ENCODE data around the gene KDM6A.
"Not testable (repeated sequence)": the region's sequence is repeated elsewhere in the genome, so short reads cannot be mapped to it uniquely, and the experiment has no call there.

The KDM6A gene

GRCh38 chrX:44890247-44890646 lies 17.3 kb downstream of the KDM6A start:
- DNase-seq = no peak

DNA sequence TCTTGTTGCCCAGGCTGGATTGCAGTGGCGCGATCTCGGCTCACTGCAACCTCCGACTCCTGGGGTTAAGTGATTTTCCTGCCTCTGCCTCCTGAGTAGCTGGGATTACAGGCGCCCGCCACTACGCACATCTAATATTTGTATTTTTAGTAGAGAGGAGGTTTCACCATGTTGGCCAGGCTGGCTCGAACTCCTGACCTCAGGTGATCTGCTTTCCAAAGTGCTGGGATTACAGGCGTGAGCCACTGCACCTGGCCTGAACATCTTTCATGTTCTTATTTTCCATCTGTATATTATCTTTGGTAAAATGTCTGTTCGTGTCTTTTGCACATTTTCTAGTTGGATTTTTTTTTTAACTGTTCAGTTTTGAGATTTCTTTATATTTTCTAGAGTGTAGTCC lies 17.7 kb downstream of the KDM6A start:
- DNase-seq = not testable (repeated sequence)

DNA sequence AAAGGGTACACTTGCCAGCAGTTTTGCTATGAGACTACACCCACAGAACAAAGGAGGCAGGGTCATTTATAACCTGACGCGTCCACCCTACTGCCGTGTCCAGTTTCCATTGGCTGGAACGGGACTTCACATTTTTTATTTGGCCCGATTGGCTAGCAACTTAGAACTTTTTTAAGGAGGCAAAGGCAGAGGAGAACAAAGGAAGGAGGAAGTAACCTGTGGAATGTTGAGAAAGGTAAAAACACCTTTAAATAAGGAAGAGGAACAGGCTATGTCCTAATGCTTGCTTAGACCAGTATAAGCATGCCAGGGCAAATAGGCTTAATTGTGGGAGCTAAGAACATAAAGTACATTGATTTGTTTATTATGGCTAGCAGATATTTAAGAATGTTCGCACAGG lies 18.7 kb downstream of the KDM6A start:
- no peak for DNase-seq

GRCh38 chrX:44896876-44897186 lies 23.8 kb downstream of the KDM6A start:
- DNase-seq = no peak

DNA sequence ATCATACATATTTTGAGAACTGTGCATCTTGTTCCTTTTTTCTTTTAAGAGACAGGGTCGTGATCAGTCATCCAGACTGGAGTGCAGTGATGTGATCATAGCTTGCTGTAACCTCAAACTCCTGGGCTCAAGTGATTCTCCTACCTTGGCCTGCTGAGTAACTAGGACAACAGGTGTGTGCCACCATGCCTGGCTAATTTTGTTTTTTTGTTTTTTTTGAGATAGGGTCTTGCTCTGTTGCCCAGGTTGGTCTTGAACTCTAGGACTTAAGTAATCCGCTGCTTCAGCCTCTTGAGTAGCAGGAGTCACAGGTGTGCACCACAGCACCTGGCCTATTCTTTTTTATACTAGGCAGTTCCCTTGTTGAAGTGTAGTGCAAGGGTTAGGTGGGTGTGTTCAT lies 24.6 kb downstream of the KDM6A start:
- no peak for DNase-seq

DNA sequence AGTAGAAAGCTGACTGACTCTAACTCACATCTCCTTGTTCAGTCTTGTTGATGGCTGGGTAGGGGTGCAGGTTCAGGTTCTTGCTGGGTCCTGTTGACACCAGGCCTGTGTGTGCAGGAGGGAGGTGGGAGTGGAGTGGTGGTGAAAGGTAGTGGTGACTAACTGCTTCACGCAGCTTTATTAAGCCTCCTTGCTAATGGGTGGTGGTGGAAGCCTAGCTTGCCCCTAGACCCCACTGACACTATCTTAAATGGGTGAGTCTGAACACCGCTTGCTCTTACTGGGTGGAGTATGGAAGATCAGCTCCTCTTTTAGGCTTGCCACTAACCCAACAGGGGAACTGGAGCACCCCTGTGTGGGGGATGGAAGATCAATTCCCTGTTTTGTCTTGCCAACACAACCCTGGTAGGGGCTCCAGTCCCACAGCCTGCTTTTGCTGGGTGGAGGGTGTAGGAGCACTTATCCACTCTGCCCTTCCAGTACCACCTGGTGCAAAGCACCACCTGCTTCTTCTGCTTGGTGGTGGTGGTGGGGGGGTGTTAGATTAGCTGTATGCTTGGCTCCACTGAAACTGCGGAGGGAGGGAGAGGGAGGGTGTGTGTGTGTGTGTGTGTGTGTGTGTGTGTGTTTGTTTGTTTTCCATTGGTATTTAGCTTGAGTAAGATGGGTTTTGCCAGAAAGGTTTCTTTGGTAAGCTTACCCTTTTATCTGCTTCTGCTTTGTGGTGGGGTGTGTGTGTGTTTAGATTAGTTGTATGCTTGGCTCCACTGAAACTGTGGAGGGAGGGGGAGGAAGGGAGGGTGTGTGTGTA lies 25.6 kb downstream of the KDM6A start:
- DNase-seq = no peak

- DNase-seq = no peak
Measured at GRCh38 chrX:44899946-44900345, 27.0 kb downstream of the KDM6A start.

DNA sequence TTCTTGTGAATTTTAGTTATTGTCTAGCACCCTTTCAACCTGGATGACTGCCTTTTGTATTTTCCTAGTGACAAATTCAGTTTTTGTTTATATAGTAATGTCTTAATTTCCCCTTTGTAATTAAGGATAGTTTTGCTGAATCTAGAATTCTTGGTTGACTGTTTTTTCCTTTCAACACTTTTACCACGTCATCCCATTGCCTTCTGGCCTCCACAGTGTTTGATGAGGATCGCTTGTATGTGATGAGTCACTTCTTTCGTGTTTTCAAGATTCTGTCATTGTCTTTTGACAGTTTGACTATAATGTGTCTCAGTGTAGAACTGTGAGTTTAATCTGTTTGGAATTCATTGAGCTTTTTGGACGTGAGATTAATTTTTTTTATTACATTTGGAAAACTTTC lies 30.1 kb downstream of the KDM6A start:
- no peak for DNase-seq

GRCh38 chrX:44903830-44904530 lies 31.0 kb downstream of the KDM6A start:
- no peak for DNase-seq

- DNase-seq = no peak
Measured at GRCh38 chrX:44904542-44905115, 31.6 kb downstream of the KDM6A start.

GRCh38 chrX:44906041-44906440 lies 33.1 kb downstream of the KDM6A start:
- no peak for DNase-seq

- no peak for DNase-seq
Measured at GRCh38 chrX:44906542-44906941, 33.6 kb downstream of the KDM6A start.

DNA sequence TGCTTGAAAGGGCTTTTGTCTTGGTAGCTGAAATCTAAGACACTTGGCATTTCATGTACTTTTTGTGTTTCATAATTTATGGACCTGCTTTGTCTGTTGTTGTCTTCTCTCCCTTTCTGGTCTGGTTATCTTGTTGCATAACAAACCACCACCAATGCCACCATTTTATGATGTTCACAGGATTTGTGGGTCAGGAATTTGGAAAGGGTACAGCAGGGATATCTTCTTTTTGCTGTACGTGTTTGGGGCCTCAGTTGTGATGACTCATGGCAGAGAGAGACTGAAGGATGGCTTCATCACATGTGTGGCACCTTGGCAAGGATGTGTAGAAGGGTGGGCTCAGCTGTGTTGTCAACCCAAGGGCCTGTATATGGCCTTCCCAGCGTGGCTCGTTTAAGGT lies 35.2 kb downstream of the KDM6A start:
- DNase-seq = no peak

DNA sequence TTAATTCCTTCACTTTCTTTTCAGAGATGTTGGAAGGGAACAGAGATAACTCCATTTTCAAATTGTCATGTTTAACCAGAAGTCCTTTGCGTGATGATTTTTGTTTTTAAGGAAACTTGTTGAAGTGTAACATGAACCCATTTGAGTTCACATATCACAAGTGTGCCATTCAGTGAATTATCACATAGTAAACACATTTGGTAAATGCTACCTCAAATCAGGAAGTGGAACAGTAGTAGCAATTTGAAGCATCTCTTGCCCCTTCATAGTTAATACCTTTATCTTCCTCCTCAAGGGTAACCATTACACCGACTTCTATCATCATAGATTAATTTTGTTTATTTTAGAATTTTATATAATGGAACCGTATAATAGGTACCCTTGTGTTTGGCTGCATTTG lies 35.8 kb downstream of the KDM6A start:
- no peak for DNase-seq

DNA sequence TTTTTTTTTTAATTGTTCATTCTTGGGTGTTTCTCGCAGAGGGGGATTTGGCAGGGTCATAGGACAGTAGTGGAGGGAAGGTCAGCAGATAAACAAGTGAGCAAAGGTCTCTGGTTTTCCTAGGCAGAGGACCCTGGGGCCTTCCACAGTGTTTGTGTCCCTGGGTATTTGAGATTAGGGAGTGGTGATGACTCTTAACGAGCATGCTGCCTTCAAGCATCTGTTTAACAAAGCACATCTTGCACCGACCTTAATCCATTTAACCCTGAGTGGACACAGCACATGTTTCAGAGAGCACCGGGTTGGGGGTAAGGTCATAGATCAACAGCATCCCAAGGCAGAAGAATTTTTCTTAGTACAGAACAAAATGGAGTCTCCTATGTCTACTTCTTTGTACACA lies 37.5 kb downstream of the KDM6A start:
- DNase-seq = not testable (repeated sequence)

DNA sequence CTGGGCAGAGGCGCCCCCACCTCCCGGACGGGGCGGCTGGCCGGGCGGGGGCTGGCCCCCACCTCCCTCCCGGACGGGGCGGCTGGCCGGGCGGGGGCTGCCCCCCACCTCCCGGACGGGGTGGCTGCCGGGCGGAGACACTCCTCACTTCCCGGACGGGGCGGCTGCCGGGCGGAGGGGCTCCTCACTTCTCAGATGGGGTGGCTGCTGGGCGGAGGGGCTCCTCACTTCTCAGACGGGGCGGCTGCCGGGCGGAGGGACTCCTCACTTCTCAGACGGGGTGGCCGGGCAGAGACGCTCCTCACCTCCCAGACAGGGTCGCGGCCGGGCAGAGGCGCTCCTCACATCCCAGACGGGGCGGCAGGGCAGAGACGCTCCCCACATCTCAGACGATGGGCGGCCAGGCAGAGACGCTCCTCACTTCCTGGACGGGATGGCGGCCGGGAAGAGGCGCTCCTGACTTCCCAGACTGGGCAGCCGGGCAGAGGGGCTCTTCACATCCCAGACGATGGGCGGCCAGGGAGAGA lies 38.1 kb downstream of the KDM6A start:
- not testable (repeated sequence) for DNase-seq

DNA sequence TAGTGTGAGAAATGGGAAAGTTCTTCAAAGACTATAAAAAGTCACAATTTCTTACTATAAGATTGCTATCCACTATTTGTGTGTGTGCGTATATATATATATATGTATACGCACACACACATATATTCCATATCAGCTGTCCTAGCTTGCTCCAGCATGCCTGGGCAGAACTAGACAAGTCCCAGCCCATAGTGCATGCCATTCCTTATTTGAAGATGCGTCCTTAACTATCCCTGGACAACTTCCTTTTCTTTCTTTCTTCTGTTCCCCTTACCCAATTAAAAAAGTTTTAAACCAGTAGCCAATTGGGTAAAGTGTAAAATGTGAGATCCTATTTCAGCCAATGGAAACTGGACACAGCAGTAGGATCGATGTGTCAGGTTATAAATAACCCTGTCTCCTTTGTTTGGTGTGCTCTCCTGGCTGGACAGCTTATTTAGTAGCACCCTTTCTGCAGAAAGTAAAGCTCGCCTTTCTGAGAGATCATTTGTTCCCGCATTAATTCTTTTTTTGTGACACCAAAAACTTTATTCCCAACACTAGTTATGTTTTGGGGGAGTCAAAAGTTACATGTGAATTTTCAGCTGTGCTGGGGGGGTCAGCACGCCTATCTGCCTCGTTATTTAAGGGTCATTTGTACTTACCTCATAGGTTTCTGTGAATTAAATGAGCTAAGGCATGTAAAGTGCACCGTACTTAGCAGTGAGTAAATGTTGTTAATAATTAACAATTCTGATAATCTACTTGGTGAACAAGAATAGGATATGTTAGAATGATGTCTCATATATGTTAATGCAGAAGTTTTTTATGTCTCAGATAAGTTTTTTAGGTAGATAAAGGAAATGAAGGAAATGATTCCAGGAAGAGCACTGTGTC lies 40.9 kb downstream of the KDM6A start:
- no peak for DNase-seq

- no peak for DNase-seq
Measured at GRCh38 chrX:44914532-44915198, 41.7 kb downstream of the KDM6A start.

GRCh38 chrX:44915361-44915868 lies 42.4 kb downstream of the KDM6A start:
- DNase-seq = no peak

- DNase-seq = no peak
Measured at GRCh38 chrX:44918722-44919121, 45.7 kb downstream of the KDM6A start.

GRCh38 chrX:44922980-44923379 lies 50.0 kb downstream of the KDM6A start:
- DNase-seq = no peak

DNA sequence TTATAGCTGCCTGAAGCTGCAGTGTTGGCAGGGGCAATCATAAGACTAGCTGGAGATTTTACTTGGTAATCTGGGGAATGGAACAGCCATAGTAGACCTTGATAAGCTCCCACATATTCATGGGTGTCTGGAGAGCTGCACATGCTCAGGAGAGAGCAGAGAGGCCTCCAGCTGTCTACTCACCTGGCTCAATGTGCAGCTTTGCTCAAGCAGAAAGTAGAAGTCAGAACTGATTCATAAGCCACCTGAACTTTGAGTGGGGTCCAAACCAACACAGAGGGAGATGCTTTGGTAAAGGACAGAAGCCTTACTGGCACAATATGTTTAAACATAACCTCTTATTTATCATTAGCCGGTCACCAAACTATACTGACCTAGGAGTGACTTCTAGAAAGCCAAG lies 54.4 kb downstream of the KDM6A start:
- DNase-seq = no peak
